Panc1 (cell line): ENCODE data around the gene NEK4.

Source experiments
- CTCF ChIP-seq: fragments of 450-650 bp; IDR thresholded peaks from 2 replicates; pipeline ENCODE4 v1.5.1; 2017; ENCODE audit warnings: mild to moderate bottlenecking
- POLR2AphosphoS5 ChIP-seq: IDR thresholded peaks from 2 replicates; pipeline ENCODE4 v1.6.1; 2012; ENCODE audit warnings: mild to moderate bottlenecking, low read depth, low read length, moderate library complexity
- SIN3A ChIP-seq: IDR thresholded peaks from 2 replicates; pipeline ENCODE4 v1.6.1; 2012; ENCODE audit warnings: low read depth, mild to moderate bottlenecking, low read length, moderate library complexity, borderline replicate concordance; ENCODE audit not compliant: insufficient read depth
- TCF7L2 ChIP-seq: IDR thresholded peaks from 2 replicates; pipeline ENCODE4 v1.6.1; 2011; ENCODE audit warnings: mild to moderate bottlenecking, low read depth, low read length, inconsistent platforms

DNA sequence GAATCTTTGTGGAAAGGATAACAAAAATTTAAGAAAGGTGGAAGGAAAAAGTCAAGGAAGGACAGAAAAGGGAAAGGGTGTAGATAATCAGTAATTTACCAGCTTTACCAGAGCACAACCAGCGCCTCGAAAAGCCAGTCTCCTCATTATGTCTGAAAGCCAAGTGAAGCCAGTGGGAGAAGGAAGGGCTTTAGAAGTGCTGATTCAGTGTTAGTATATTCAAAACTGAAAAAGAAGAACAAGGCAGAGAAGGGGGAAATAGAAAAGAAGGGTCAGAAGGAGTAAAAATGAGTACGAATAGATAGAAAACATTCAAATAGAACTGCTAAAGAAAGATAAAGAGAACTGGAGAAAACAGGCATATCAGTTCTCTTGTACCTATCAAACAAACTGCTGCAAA is 89.1 kb downstream of the NEK4 start:
- TF ChIP-seq SIN3A: no peak
- TF ChIP-seq CTCF: no peak
- no peak for TF ChIP-seq POLR2AphosphoS5
- TF ChIP-seq TCF7L2: no peak
